ENCODE results near the gene PCSK6.

The PCSK6 gene

DNA sequence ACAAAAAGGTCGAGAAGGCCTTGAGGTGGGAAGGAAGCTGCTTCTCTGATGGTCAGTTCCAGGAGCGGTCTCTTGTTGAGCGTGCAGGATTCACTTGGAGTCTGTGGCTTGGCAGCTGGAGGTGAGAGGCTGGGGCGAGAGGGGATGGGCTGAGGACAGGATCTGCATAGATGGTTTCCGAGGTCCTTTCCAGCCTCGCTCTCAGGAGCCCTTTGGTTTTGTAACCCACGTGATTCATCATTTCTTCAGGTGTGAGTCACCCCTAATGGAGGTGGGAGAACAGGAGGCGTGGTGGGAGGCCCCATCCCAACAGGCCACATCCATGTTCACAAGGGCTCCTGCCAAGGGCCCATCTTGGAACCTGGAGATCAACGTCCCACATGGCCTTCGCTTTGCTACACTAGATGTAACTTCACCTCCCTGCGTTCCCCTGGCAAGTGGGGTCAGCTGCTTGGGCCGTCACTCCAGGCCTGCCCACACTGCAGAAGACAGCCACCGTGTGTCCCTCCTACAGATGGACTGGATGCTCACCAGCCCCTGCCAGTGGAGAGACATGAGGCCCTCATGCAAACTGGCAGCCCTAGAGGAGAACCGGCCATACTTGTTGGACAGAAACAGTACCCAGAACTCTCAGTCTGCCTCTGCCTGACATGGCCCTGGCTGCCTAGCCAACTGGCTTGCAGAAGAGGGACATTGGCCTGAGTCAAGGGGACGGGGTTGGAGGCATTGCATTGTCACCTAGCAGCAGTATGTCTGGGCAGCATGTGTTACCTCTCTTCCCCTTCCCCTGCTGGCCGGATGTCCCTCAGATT, 1.6 kb upstream of the PCSK6 start:
- H3K4me3 ChIP-seq (ENCODE audit: control insufficient read depth, low read depth, low read length) = no peak overlapping the region
- no peak for DNase-seq (ENCODE audit: low read depth)
- TF ChIP-seq CTCF (IDR thresholded peaks at IDR 0.05; ENCODE audit: control insufficient read depth, insufficient read depth, low read depth, low read length, missing control alignments) = no peak

DNA sequence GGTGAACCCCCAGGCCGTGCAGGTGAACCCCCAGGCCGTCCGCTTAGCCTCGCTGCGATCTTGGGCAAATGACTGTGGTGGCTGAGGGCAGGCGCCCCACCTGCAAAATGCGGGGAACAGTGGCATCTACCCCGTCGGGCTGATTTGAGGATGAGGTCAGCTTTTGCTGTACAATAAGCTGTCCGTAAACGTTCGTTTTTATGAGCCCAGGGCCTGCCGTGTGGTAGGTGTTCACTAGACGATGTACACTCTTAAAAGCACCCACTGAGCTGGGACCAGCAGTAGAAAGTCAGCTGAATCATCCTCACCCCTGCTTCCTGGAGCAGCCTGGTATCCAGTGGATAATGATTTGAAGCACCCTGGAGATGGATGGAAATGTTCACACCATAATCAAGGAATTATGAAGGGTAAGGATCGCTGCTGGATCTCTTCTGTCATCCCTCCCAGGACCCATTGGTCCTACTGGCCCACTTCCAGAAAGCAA, 943 bp upstream of the PCSK6 start:
- TF ChIP-seq CTCF (IDR thresholded peaks at IDR 0.05; ENCODE audit: control insufficient read depth, insufficient read depth, low read depth, low read length, missing control alignments) = no peak
- no peak for DNase-seq (ENCODE audit: low read depth)
- H3K4me3 ChIP-seq (ENCODE audit: control insufficient read depth, low read depth, low read length) = no peak overlapping the region

DNA sequence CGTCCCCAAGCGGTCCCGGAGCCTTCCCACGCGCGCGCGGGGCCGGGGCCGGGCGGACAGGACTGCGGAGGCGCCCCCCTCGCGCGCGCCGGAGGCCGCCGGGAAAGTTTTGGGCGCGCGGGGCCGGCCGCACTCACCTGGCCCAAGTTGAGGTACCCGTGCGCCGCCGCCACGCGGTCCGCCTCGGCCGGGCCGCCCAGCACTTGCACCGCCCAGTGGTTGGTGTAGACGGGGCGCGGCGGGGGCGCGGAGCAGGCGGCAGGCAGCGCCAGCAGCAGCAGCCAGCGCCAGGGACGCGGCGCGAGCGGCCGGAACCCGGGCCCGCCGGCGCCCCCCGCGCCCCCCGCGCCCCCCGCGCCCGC, 289 bp downstream of the PCSK6 start:
- no peak overlapping the region for H3K4me3 ChIP-seq (ENCODE audit: control insufficient read depth, low read depth, low read length)
- DNase-seq (ENCODE audit: low read depth) = no peak
- TF ChIP-seq CTCF (IDR thresholded peaks at IDR 0.05; ENCODE audit: control insufficient read depth, insufficient read depth, low read depth, low read length, missing control alignments) = no peak

- H3K4me3 ChIP-seq (ENCODE audit: control insufficient read depth, low read depth, low read length) = no peak overlapping the region
- TF ChIP-seq CTCF (IDR thresholded peaks at IDR 0.05; ENCODE audit: control insufficient read depth, insufficient read depth, low read depth, low read length, missing control alignments) = no peak
- DNase-seq (ENCODE audit: low read depth) = no peak
Measured at GRCh38 chr15:101488300-101489164, 975 bp downstream of the PCSK6 start.

DNA sequence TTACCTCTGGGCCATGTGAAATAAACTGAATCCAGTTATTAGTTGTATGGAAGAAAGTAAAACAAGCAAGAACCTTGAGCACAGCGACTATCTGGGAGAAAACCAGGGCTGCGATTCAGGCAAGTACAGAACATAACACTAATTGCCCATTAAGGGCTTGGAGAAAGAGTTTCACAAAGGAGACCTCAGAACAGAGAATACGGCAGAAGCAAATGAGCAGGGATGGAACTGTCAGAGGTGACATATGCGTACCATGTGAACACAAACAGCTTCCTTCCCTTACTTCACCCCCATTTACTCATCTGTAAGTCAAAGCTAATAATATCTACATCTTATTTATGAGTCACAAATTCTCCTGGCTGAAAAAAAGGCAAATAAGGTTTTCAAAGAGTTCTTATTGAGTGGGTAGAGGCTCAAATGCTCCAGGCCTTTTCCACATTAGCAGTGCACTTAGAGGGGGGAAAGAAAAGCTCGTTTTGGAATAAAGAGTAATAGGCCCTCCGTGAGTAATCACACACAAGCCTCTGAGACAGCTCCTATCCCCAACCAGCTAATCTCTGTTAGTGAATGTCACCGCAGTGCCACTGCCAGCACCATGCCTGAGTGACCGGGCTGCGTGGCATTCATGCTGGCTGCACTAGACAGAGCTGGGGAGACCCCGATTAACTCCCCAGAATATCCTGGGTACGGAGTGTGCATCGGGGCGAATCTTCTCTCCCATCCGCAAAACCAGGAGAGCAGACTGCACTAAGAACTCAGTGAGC, 2.6 kb downstream of the PCSK6 start:
- no peak overlapping the region for H3K4me3 ChIP-seq (ENCODE audit: control insufficient read depth, low read depth, low read length)
- DNase-seq (ENCODE audit: low read depth) = no peak
- no peak for TF ChIP-seq CTCF (IDR thresholded peaks at IDR 0.05; ENCODE audit: control insufficient read depth, insufficient read depth, low read depth, low read length, missing control alignments)

DNA sequence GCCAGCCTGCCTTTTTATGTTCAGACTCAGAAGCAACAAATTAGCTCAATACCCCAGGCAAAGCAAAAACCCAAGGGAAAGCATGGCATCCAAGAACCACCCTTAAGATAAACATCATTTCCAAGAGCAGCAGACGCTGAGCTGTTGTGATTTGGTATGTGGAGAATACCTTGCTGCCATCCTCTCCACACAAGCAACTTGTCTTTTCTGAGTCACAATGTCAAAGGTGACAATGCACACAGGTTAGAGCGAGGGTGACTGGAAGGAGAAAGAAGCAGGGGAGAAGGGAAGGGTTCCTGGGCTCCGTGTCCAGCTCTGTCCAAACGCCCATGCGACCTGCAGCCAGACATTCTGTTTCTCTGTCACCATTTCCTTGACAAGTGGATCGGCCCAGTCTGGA, 6.0 kb downstream of the PCSK6 start:
- no peak for TF ChIP-seq CTCF (IDR thresholded peaks at IDR 0.05; ENCODE audit: control insufficient read depth, insufficient read depth, low read depth, low read length, missing control alignments)
- DNase-seq (ENCODE audit: low read depth) = no peak
- no peak overlapping the region for H3K4me3 ChIP-seq (ENCODE audit: control insufficient read depth, low read depth, low read length)
